Adipocyte (in vitro differentiated cells): ENCODE measurements around the gene SMARCD2.
"Not testable (repeated sequence)": the region's sequence is repeated elsewhere in the genome, so short reads cannot be mapped to it uniquely, and the experiment has no call there.

Experiments used
- DNase-seq: peaks from one replicate; pipeline ENCODE4 v3.0.0-alpha.2; 2015; ENCODE audit warnings: low read depth
- H3K27me3 ChIP-seq: replicated peaks from 2 replicates; pipeline ENCODE4 v1.7.0; 2013; ENCODE audit warnings: mild to moderate bottlenecking, low read length, moderate library complexity; ENCODE audit not compliant: control insufficient read depth, insufficient read depth
- H3K36me3 ChIP-seq: 2 replicates; pipeline ENCODE4 v1.7.0; 2013; ENCODE audit warnings: low read length, mild to moderate bottlenecking, moderate library complexity; ENCODE audit not compliant: control insufficient read depth, insufficient read depth, severe bottlenecking
- H3K4me1 ChIP-seq: 2 replicates; pipeline ENCODE4 v1.7.0; 2013; ENCODE audit warnings: mild to moderate bottlenecking, low read length, moderate library complexity; ENCODE audit not compliant: control insufficient read depth, insufficient read depth
- H3K4me3 ChIP-seq: 2 replicates; pipeline ENCODE4 v1.7.0; 2013; ENCODE audit warnings: mild to moderate bottlenecking, low read length, moderate library complexity
- H3K9ac ChIP-seq: 2 replicates; pipeline ENCODE4 v1.7.0; 2013; ENCODE audit warnings: mild to moderate bottlenecking, low read length, moderate library complexity
- H3K9me3 ChIP-seq: 2 replicates; pipeline ENCODE4 v1.7.0; 2013; ENCODE audit warnings: mild to moderate bottlenecking, low read length, moderate library complexity; ENCODE audit not compliant: control insufficient read depth

The SMARCD2 gene

DNA sequence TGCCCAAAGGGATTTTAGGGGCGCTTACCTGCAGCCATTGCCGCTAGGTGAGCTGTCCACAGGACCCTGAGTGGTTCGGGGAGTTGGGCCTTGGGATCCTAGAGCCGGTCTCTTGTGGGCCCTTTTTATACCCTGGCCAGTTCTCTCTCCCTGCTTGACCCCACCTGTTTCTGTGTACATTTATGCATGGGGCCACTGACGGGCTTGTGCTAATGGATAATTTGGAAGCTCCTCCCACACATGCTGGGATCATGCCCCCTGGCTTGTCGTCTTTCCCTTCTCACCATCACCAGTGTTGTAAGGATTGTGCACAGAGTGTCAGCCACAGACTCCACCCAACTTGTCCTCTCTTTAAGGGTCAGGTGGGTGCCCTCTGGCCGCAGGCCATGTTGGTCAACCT is 31.1 kb upstream of the SMARCD2 start, which contains the start of gene CSH2:
Gene CSH2 (minus strand): TSS at position 101 of the 400 bp plus-strand sequence. CDS start 63 bp downstream, at position 38.
- H3K36me3 ChIP-seq, DNase-seq, H3K4me3 ChIP-seq, H3K4me1 ChIP-seq, H3K9ac ChIP-seq, H3K9me3 ChIP-seq: not testable (repeated sequence)
- H3K27me3 ChIP-seq: peaks cover 10% of the 10 kb centered on the region

DNA sequence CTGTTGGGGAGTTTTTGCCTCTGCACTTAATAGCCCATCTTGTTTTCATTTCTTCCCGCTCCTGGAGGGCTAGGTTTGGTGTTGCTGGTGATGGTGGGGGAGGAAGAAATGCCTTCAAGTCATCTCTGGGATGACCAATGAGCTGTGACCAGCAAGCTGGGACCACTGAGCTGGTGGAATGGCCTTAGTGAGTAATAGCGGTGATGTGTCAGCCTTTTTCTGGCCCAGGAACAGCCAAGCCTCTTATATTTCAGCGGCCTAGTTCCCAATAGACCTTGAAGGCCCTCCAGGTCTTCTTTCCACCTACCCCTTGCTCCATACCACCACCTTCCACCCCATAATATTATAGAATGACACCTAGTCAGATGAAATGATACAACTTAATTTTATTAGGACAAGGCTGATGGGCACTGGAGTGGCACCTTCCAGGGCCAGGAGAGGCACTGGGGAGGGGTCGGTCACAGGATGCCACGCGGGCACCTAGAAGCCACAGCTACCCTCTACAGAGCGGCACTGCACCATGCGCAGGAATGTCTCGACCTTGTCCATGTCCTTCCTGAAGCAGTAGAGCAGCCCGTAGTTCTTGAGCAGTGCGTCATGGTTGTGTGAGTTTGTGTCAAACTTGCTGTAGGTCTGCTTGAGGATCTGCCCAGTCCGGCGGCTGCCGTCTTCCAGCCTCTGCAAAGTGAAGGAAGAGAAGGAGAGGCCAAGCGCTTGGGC is 29.3 kb upstream of the SMARCD2 start:
- H3K9me3 ChIP-seq, DNase-seq, H3K4me1 ChIP-seq, H3K9ac ChIP-seq, H3K4me3 ChIP-seq, H3K27me3 ChIP-seq, H3K36me3 ChIP-seq: not testable (repeated sequence)

DNA sequence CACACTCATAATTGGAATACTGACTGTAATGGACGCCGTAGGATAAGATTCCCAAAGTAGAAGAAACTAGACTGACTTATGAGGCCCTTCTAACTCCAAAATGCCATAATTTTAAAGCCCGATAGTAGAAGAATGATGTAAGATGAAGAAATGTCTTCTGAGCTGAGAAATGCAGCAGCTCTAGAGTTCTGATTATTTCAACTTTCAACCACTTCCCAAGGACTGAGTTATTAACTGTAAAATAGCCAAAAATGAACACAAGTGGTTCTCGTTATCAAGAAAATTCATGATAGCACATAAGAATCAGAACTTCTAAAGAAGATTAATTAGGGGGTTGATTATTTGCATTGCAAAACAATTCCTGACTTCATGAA is 27.8 kb upstream of the SMARCD2 start:
- not testable (repeated sequence) for H3K4me3 ChIP-seq, H3K36me3 ChIP-seq, H3K9ac ChIP-seq, H3K9me3 ChIP-seq, H3K4me1 ChIP-seq, H3K27me3 ChIP-seq
- DNase-seq: peak; percentile 32

DNA sequence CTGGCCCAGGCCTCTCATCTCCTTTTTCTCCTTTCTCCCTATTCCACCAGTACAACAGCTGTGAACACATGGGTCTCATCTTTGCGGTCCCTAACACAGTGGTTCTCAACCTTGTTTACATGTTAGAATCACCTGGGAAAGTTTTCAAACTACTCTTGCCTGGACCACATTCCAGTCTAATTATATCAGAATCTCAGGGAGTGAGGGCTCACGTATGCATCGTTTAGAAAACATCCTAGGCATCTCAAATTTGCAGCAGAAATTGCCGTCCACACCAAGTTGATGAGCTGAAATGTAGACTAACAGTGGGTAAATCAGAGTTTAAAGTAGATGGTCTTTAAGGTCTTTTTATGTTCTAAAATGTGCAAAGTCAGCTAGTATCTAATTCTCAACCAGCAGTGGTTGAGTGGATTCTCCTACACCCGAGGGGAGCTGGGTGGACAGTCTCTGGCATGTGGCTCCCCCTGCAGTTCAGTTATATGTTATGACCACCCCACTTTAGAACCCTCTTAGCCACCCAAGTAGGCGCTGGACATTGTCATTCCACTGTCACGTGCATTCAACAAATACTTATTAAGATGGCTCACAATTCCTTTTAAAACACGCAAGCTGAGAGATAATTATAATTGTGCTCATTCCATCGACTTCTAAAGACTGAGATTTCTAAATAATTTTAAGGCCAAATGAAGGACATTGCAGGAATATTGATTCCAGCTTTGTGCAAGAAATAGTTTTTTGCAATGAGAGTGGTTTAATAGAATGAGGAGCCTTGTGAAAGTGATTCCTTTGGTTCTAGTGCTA is 27.2 kb upstream of the SMARCD2 start:
- H3K36me3 ChIP-seq, H3K9ac ChIP-seq, H3K4me3 ChIP-seq, H3K27me3 ChIP-seq, H3K4me1 ChIP-seq, H3K9me3 ChIP-seq: not testable (repeated sequence)
- peak; percentile 34 for DNase-seq

DNA sequence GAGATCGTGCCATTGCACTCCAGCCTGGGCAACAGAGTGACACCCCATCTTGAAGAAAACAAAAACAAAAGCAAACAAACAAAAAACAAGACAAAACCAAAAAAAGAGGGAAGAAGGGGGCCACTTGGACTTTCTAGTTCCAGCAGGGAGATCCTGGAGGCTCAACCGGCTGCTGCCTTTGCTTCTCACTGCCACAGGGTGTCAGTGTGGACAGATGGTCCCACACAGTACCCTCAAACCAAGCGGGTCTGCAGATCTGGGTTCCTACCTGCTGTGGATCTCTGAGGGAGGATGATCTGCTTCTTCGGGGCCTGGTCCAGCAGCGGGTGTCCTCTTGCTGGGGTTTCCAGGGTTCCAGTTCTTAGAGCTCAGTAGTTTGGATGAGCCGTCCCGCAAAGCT is 24.1 kb upstream of the SMARCD2 start:
- H3K9ac ChIP-seq, H3K4me1 ChIP-seq, H3K27me3 ChIP-seq, H3K9me3 ChIP-seq, H3K36me3 ChIP-seq, H3K4me3 ChIP-seq: not testable (repeated sequence)
- DNase-seq: peak; percentile 14

DNA sequence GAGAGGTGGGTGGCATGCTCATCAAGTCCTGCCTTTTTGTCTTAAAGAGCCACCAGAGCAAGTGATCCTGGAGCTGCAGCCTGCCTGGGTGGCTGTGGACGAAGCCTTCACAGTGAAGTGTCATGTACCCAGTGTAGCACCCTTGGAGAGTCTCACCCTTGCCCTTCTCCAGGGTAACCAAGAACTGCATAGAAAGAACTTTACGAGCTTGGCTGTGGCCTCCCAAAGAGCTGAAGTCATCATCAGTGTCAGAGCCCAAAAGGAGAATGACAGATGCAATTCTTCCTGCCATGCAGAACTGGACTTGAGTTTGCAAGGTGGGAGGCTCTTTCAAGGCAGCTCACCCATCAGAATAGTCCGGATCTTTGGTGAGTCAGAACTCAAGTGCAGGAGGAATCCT is 16.8 kb upstream of the SMARCD2 start:
- H3K4me3 ChIP-seq: no peak overlapping the region
- no peaks in the 10 kb centered on the region for H3K27me3 ChIP-seq
- H3K9me3 ChIP-seq: no peaks in the 10 kb centered on the region
- DNase-seq: no peak
- H3K36me3 ChIP-seq: no peaks in the 10 kb centered on the region
- H3K9ac ChIP-seq: no peak overlapping the region
- H3K4me1 ChIP-seq: no peaks in the 10 kb centered on the region

DNA sequence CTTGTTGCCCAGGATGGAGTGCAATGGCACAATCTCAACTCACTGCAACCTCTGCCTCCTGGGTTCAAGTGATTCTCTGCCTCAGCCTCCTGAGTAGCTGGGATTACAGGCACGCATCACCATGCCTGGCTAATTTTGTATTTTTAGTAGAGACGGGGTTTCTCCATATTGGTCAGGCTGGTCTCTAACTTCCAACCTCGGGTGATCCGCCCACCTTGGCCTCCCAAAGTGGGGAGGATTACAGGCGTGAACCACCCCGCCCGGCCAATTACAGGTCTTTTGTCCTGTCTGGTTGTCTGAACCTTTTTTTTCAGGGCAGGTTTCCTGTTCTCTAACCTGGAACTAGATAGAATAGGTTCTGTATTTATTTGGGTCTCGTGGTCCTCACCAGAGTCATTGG is 13.9 kb upstream of the SMARCD2 start:
- not testable (repeated sequence) for H3K9me3 ChIP-seq, H3K36me3 ChIP-seq, DNase-seq, H3K4me3 ChIP-seq, H3K27me3 ChIP-seq, H3K4me1 ChIP-seq, H3K9ac ChIP-seq

DNA sequence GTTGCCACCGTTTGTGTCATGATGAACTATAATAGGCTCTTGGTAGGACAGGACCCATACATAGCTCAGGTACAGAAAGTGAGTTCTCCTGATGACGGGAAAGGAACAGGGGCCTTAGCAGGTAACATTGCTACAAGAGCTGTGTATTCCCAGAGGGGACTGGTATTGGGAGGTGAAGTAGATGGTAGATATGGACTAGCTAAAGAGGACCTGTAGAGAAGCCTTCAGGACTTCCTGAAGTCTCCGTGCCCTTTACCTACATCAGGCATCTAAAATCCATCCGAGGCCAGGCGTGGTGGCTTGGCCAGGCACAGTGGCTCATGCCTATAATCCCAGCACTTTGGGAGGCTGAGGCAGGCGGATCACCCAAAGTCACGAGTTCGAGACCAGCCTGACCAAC is 12.7 kb upstream of the SMARCD2 start:
- H3K9me3 ChIP-seq: no peaks in the 10 kb centered on the region
- no peaks in the 10 kb centered on the region for H3K4me1 ChIP-seq
- DNase-seq: no peak
- H3K27me3 ChIP-seq: no peaks in the 10 kb centered on the region
- H3K36me3 ChIP-seq: no peaks in the 10 kb centered on the region
- H3K9ac ChIP-seq: no peak overlapping the region
- no peak overlapping the region for H3K4me3 ChIP-seq

DNA sequence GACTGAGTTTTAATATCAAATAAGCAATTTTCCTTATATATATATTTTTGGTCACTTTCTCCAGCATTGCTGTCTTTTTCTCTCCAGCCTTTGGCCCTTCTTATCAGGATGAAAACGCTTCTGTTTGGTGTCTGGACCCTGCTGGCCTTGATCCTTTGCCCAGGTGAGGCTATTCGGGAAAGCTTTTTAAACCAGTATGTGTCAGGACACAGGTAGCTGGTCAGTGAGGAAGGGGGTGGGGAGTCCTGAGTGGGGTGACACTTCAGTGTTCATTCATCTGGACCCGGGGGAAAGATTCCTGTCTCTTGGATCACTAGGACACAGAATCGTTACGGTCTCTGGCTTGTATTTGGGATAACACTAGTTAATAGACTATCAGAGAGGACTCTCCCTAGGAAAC is 12.2 kb upstream of the SMARCD2 start:
- Histone ChIP-seq H3K9me3 (no peaks in the 10 kb centered on the region), H3K4me3 (no peak overlapping the region), H3K9ac (no peak overlapping the region), H3K4me1 (no peaks in the 10 kb centered on the region), H3K36me3 (no peaks in the 10 kb centered on the region), H3K27me3 (no peaks in the 10 kb centered on the region)
- DNase-seq: no peak

DNA sequence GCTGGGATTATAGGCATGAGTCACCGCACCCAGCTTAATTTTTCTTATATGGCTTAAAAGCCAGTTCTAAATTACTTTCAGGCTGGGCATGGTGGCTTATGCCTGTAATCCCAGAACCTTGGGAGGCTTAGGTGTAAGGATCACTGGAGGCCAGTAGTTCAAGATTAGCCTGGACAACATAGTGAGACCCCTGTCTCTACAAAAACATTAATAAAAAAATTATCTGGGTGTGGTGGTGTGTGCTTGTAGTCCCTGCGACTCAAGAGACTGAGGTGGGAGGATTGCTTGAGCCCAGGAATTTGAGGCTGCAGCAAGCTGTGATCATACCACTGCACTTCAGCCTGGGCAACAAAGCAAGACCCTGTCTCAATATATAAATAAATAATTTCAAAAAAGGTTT is 10.8 kb upstream of the SMARCD2 start:
- no peak overlapping the region for H3K4me3 ChIP-seq
- H3K4me1 ChIP-seq: no peaks in the 10 kb centered on the region
- no peaks in the 10 kb centered on the region for H3K36me3 ChIP-seq
- no peak for DNase-seq
- H3K9ac ChIP-seq: no peak overlapping the region
- no peaks in the 10 kb centered on the region for H3K27me3 ChIP-seq
- H3K9me3 ChIP-seq: no peaks in the 10 kb centered on the region

DNA sequence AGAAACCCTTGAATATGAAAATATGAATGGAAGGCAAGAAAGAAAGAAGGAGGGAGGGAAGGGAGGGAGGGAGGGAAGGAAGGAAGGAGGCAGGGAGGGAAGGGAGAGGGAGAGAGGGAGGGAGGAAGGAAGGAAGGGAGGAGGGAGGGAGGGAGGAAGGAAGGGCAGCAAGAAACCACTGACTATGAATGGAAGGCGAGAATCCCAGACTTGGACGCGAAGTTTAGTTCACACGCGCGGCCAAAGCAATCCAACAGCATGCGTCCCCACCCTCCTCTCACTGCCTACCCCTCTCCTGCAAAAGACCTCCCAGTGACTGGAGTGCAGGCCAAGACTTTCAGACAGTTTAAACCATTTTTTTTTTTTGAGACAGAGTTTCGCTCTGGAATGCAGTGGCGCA is 7.9 kb upstream of the SMARCD2 start:
- Histone ChIP-seq H3K9me3 (no peaks in the 10 kb centered on the region), H3K36me3 (no peaks in the 10 kb centered on the region), H3K4me3 (no peak overlapping the region), H3K9ac (no peak overlapping the region), H3K27me3 (no peaks in the 10 kb centered on the region), H3K4me1 (no peaks in the 10 kb centered on the region)
- no peak for DNase-seq
